HG03159 (cell line): ENCODE results near the gene AP4S1.
A peak's percentile ranks its signal among the peaks of the same experiment; 100 is the strongest.
"Not testable (repeated sequence)": the region's sequence is repeated elsewhere in the genome, so short reads cannot be mapped to it uniquely, and the experiment has no call there.

Source experiments
- ATAC-seq: cut with Tn5 transposase; IDR thresholded peaks from one replicate; pipeline ENCODE4 v1.9.1; 2021; ENCODE audit warnings: mild to moderate bottlenecking, moderate library complexity; ENCODE audit not compliant: unreplicated experiment

Gene AP4S1

DNA sequence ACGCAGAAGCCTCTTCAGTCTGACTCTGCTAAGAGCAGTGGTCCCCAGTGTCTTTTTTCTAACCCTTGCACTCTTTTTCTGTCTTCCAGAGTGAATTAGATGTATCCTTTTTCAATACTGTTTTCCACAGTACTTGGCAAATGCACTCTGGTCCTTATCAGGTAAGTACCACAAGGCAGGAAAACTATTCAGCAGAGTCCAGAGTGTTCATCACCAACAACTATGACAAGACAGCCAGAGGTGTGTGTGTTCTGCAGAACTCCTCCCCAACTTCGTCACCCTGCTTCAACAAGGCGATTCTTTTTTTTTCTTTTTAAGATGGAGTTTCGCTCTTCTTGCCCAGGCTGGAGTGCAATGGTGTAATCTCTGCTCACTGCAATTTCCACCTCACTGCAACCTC is 55.0 kb downstream of the AP4S1 start:
- no peak for ATAC-seq

GRCh38 chr14:31083781-31084180 is 58.3 kb downstream of the AP4S1 start:
- ATAC-seq: no peak

DNA sequence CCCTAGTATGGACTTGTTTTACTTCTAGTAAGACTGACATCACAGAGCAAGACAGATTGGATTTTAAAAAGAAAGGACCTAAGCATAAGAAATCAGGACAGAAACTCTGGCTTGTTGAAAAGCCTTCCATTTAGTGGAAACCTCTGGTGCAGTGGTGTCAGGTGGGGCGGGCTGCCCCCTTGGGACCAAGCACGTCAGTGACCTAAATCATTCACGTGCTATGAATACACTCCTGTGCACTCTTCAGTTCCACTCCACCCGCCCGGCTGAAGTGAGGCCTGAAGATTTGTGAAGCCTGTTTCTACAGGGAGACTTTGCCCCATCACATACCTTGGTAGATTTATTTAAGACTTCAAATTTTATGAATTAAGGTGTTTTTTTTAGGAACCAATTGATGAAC is 58.9 kb downstream of the AP4S1 start:
- peak; percentile 84 for ATAC-seq

GRCh38 chr14:31085027-31085426 is 59.6 kb downstream of the AP4S1 start:
- ATAC-seq: no peak

DNA sequence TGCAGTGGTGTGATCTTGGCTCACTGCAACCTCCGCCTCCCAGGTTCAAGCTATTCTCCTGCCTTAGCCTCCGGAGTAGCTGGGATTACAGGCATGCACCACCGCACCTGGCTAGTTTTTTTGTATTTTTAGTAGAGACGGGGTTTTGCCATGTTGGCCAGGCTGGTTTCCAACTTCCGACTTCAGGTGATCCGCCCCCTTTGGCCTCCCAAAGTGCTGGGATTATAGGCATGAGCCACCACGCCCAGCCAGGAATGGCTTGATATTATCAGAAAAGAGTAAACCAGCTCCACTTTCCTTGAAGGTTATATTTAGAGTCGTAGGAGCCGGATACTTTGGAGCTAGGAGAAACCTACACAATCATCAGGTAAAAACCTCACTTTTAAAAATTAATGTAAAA is 61.0 kb downstream of the AP4S1 start:
- ATAC-seq: not testable (repeated sequence)

- ATAC-seq: no peak
Observed at GRCh38 chr14:31090883-31091764, 65.7 kb downstream of the AP4S1 start.

DNA sequence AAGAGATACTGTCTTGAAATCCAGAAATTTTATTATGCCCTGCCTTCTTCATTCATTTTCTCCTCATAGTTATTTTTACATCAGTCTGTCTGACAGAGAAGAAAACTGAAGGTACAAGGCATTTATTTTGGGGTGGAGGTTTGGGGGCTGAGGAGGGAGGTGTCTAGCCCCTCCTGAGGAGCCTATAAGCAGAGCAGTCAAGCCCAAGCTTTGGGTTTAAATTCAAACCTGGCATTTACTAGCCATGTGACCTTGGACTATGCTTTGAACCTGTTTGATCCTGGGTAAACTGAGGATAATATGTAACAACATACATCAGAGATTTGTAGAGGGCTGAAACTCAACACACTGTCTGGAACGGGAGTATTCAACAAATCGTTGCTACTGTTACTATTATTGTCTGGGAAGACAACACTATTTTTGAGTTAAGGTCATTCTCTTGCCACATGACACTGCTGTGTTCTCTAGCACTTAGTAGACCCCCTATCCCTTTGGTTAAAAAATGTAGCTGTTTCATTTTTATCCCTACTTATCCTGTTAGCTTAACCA is 66.8 kb downstream of the AP4S1 start:
- no peak for ATAC-seq

- ATAC-seq: not testable (repeated sequence)
Observed at GRCh38 chr14:31093884-31094839, 68.7 kb downstream of the AP4S1 start.

- not testable (repeated sequence) for ATAC-seq
Observed at GRCh38 chr14:31095817-31096216, 70.4 kb downstream of the AP4S1 start.

GRCh38 chr14:31096255-31096654 is 70.8 kb downstream of the AP4S1 start:
- no peak for ATAC-seq

DNA sequence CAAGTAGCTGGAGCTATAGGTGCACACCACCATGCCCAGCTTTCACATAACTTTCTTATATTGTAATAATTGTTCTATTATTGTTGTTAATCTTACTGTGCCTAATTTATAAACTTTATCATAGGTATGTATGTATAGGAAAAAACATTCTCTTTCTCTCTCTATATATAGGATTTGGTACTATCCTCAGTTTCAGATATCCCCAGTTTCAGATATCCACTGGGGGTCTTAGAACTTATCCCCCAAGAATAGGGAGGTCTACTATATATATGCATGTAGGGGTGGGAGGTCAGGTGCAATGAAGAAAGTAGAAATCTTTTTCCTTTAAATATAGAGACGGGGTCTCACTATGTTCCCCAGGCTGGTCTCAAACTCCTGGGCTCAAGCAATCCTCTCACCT is 71.6 kb downstream of the AP4S1 start:
- ATAC-seq: no peak

GRCh38 chr14:31106768-31107167 is 81.3 kb downstream of the AP4S1 start:
- no peak for ATAC-seq

DNA sequence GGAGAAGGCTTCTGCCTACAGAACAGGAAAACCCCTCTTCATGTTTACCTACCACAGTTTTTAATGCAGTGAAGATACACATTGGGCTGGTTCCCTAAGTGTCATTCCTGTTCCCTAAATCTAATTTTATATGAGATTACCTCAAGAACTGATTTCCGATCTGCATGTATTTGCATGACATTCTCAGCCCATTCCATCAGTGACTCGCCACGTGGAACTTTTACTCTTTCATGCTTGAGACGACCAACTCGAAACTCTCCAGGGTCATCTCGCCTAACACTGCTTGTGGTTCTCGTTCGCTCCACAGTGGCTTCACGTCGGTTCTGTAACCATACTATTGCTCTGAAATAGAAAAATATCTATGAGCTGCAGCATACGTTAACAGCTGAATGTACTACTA is 83.8 kb downstream of the AP4S1 start:
- no peak for ATAC-seq

- ATAC-seq: no peak
Observed at GRCh38 chr14:31110872-31111271, 85.4 kb downstream of the AP4S1 start.

DNA sequence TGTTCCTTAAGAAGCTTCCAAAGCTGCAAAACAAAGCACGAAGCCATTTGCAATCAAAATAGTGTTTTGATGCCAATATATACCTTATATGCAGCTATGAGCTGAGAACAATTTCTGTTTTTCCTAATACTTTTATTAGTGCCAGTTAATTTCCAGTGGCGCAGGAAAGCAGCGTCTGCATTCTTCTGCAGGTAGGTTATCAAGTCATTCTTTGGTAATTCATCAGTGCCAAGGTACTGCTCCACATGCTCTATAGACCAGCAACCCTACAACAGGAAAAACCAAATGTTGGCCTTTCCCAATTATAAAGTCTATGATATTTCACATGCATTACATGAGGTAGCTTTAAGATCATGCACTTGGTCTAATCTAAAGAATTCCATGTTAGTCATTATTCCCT is 88.3 kb downstream of the AP4S1 start:
- no peak for ATAC-seq

DNA sequence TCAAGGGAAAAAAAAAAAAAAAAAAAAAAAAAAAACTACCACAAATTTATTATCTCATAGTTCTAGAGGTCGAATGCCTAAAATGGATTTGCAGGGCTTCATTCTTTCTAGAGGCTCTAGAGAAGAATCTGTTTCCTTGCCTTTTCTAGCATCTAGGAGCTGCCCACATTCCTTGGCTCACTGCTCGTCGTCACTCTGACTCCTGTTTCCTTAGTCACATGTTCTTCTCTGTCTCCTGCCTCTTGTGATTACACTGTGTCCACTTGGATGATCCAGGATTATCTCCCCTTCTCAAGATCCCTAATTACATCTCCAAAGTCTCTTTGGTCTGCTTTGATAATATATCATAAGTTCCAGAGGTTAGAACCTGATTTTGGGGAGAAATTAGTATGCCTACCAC is 93.4 kb downstream of the AP4S1 start:
- ATAC-seq: no peak

GRCh38 chr14:31122098-31122611 is 96.7 kb downstream of the AP4S1 start:
- ATAC-seq: no peak

DNA sequence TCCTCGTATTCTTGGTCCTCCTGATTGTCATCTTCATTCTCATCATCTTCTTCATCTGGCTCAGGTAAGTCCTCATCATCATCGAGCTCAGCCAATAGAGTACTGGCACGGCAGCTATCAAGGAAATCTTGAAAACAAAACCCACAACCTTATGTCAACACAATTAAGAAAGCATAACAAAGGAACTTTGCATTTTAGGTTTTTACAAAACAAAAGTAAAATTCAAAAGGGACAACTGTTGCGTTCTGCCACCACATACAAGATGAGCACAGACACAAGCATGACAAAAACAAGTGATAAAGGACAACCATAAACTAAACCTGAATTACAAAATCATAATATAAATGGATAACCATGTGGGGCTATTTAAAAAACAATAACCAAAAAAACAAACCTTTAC is 97.5 kb downstream of the AP4S1 start:
- no peak for ATAC-seq

GRCh38 chr14:31124197-31124596 is 98.7 kb downstream of the AP4S1 start:
- ATAC-seq: no peak

GRCh38 chr14:31125231-31125630 is 99.8 kb downstream of the AP4S1 start:
- no peak for ATAC-seq

DNA sequence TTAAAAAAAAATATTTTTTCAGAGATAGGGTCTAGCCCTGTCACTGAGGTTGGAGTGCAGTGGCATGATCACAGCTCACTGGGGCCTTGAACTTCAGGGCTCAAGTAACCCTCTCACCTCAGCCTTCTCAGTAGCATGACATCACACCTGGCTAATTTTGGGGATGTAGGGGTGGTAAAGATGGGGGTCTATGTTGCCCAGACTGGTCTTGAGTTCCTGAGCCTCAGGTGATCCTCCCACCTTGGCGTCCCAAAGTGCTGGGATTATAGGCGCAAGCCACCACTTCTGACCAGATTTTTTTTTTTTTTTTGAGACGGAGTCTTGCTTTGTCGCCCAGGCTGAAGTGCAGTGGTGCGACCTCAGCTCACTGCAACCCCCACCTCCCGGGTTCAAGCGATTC is 101.2 kb downstream of the AP4S1 start:
- ATAC-seq: no peak
